ENCODE measurements around the gene AP3D1.
"Not testable (repeated sequence)": the region's sequence is repeated elsewhere in the genome, so short reads cannot be mapped to it uniquely, and the experiment has no call there.

The AP3D1 gene

GRCh38 chr19:2151339-2152229 is at the start of gene AP3D1:
AP3D1 (minus strand) TSS chr19:2151566; CDS start chr19:2151334, 232 bp downstream.
- peak; percentile 100 for DNase-seq
- in situ Hi-C loops (cut with MboI; ENCODE audit: low pct_unique_long_range_greater_than_20kb, low sequenced_read_pairs) = no loop called here

- DNase-seq; in situ Hi-C loops (cut with MboI; ENCODE audit: low pct_unique_long_range_greater_than_20kb, low sequenced_read_pairs): not testable (repeated sequence)
Observed at GRCh38 chr19:2200624-2201294, 49.4 kb upstream of the AP3D1 start.

GRCh38 chr19:2199861-2200623 is 48.7 kb upstream of the AP3D1 start:
- in situ Hi-C loops (cut with MboI; ENCODE audit: low pct_unique_long_range_greater_than_20kb, low sequenced_read_pairs) = no loop called here
- no peak for DNase-seq

GRCh38 chr19:2199215-2199614 is 47.8 kb upstream of the AP3D1 start:
- in situ Hi-C loops (cut with MboI; ENCODE audit: low pct_unique_long_range_greater_than_20kb, low sequenced_read_pairs) = no loop called here
- peak; percentile 62 for DNase-seq

- DNase-seq = no peak
- in situ Hi-C loops (cut with MboI; ENCODE audit: low pct_unique_long_range_greater_than_20kb, low sequenced_read_pairs) = no loop called here
Observed at GRCh38 chr19:2198317-2198716, 47.0 kb upstream of the AP3D1 start.

GRCh38 chr19:2197270-2197669 is 45.9 kb upstream of the AP3D1 start:
- no peak for DNase-seq
- in situ Hi-C loops (cut with MboI; ENCODE audit: low pct_unique_long_range_greater_than_20kb, low sequenced_read_pairs) = no loop called here

- in situ Hi-C loops (cut with MboI; ENCODE audit: low pct_unique_long_range_greater_than_20kb, low sequenced_read_pairs) = no loop called here
- DNase-seq = no peak
Observed at GRCh38 chr19:2195914-2196313, 44.5 kb upstream of the AP3D1 start.

GRCh38 chr19:2195361-2195760 is 44.0 kb upstream of the AP3D1 start:
- in situ Hi-C loops (cut with MboI; ENCODE audit: low pct_unique_long_range_greater_than_20kb, low sequenced_read_pairs) = no loop called here

GRCh38 chr19:2194513-2195078 is 43.2 kb upstream of the AP3D1 start:
- in situ Hi-C loops (cut with MboI; ENCODE audit: low pct_unique_long_range_greater_than_20kb, low sequenced_read_pairs) = no loop called here
- no peak for DNase-seq

More at GRCh38 chr19:2195361-2195760, 44.0 kb upstream of the AP3D1 start:
- no peak for DNase-seq

- DNase-seq = no peak
- in situ Hi-C loops (cut with MboI; ENCODE audit: low pct_unique_long_range_greater_than_20kb, low sequenced_read_pairs) = no loop called here
Observed at GRCh38 chr19:2193807-2194206, 42.4 kb upstream of the AP3D1 start.

GRCh38 chr19:2192862-2193261 is 41.5 kb upstream of the AP3D1 start:
- in situ Hi-C loops (cut with MboI; ENCODE audit: low pct_unique_long_range_greater_than_20kb, low sequenced_read_pairs) = no loop called here
- no peak for DNase-seq

GRCh38 chr19:2191456-2192310 is 40.3 kb upstream of the AP3D1 start:
- no peak for DNase-seq
- in situ Hi-C loops (cut with MboI; ENCODE audit: low pct_unique_long_range_greater_than_20kb, low sequenced_read_pairs) = no loop called here

GRCh38 chr19:2190848-2191455 is 39.6 kb upstream of the AP3D1 start:
- DNase-seq = no peak

GRCh38 chr19:2189880-2190279 is 38.5 kb upstream of the AP3D1 start:
- DNase-seq = no peak
- in situ Hi-C loops (cut with MboI; ENCODE audit: low pct_unique_long_range_greater_than_20kb, low sequenced_read_pairs) = no loop called here

More at GRCh38 chr19:2190848-2191455, 39.6 kb upstream of the AP3D1 start:
- in situ Hi-C loops (cut with MboI; ENCODE audit: low pct_unique_long_range_greater_than_20kb, low sequenced_read_pairs) = no loop called here

GRCh38 chr19:2188708-2189385 is 37.5 kb upstream of the AP3D1 start:
- in situ Hi-C loops (cut with MboI; ENCODE audit: low pct_unique_long_range_greater_than_20kb, low sequenced_read_pairs) = no loop called here
- DNase-seq = no peak

GRCh38 chr19:2187159-2187558 is 35.8 kb upstream of the AP3D1 start:
- in situ Hi-C loops (cut with MboI; ENCODE audit: low pct_unique_long_range_greater_than_20kb, low sequenced_read_pairs) = no loop called here
- no peak for DNase-seq

- DNase-seq = no peak
- in situ Hi-C loops (cut with MboI; ENCODE audit: low pct_unique_long_range_greater_than_20kb, low sequenced_read_pairs) = no loop called here
Observed at GRCh38 chr19:2186071-2186846, 34.9 kb upstream of the AP3D1 start.

Data from KBM-7 (cell line).